ENCODE measurements around the gene IKZF1.
A peak's percentile ranks its signal among the peaks of the same experiment; 100 is the strongest.

Gene IKZF1

GRCh38 chr7:50355817-50356178 lies 51.3 kb downstream of the IKZF1 start:
- DNase-seq (ENCODE audit: low read depth): no peak

DNA sequence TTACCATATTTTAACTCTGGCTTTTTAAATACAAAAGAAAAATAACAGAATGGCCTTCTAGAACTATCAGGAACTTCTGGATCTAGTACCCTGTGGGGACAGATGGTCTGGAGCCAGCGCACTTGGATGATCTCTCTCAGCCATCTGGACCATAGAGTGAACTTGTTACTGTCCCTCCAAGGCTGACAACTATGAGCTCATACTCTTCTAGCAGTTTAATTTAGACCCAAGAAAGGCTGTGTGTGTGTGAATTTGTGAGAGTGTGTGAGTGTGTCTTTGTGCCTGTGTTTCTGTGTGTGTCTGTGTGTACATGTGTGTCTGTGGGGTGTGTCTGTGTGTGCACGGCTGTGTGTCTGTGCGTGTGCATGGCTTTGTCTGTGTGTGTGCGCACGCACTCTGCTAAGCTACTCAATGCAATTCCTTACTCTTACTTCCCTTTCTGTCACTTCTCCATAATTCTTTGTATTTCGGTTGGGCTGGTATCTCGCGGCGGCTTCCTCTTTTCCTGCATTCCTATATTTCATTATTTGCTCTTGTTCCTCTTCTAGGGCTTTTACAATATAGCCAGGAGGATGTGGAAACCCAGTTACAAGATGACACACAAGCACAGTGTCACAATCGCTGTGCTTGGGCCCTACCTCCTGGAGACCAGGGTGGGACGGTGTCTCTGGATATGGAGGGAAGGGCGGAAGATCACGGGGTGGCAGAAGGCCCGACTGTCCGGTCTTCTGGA lies 51.9 kb downstream of the IKZF1 start:
- no peak for DNase-seq (ENCODE audit: low read depth)

- no peak for DNase-seq (ENCODE audit: low read depth)
Observed at GRCh38 chr7:50356945-50357268, 52.4 kb downstream of the IKZF1 start.

- DNase-seq (ENCODE audit: low read depth): no peak
Observed at GRCh38 chr7:50357426-50357825, 52.9 kb downstream of the IKZF1 start.

GRCh38 chr7:50358041-50358705 lies 53.7 kb downstream of the IKZF1 start:
- no peak for DNase-seq (ENCODE audit: low read depth)

GRCh38 chr7:50358779-50359178 lies 54.3 kb downstream of the IKZF1 start:
- no peak for DNase-seq (ENCODE audit: low read depth)

DNA sequence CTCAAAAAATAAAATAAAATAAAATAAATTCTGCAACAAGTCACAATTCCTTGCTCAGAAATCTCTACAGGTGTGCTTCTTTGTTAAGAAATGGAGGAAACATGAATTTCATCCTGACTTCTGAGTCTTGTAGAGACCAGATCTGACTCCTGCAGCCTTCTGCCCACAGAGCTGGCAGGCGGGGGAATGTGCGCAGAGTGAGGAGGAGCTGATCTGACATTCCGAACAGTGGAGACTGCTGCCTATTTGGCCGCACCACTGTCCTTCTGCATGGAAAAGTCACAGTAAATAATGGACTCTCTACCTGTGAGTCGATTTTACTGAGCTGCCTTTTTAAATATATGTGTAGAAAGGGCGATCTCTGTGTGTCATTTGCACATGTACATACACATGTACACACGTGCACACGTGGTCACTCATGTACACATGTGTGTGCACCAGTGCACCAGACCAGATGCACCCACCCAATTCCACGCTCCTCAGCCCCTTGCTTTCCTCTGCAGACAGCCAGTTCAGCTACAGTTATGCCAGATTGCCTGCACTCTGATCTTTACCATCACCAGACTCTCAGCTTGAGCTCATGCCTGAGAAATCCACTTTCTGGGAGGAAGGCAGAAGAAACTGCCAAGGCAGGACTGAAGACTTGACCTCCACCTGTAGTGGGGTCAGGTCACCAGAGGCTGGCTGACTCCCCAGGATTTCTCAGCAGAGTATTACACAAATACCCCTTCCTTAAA lies 54.9 kb downstream of the IKZF1 start:
- DNase-seq (ENCODE audit: low read depth): no peak

DNA sequence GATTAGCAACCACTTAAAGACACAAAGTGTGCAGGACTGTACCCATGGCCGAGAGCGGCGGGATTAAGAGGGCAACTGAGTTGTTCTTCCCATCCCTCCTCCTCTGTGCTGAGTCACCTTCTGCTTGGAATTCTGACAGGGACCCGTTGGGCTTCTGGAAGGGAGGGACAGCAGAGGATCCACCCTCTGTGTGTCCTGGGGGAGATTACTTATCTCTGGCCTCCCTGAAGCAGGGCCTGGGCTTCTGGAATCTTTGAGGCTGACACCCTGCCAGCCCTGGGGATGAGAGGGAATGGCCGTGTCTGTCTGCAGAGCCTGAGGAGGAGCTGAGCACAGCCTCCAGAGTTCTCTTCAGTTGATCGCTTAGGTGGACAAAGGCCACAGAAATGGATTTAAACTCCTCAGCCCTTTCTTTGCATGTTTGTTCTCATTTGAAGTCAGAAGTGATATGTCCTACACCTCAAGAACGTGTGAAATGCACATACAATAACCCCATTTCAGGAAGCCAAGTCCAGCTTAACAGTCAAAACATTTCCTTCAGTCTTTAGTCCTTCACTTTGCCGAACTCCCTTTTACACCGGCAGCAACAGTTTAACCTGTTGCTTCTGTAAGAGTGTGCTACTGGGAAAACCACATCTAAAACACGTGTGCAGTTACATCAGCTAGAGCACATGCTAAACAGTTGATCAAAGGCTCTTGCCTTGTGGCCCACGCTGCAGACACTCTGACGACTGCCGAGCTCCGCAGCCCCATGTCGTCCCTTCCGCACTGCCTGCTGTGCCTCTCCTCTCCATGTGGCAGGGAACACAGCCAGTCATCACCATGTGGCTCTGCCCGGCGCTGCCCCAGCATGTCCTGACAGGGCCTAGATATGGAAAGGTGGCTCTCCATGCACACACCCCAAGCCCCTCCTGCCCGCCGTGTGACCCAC lies 55.7 kb downstream of the IKZF1 start:
- DNase-seq (ENCODE audit: low read depth): peak; percentile 66

DNA sequence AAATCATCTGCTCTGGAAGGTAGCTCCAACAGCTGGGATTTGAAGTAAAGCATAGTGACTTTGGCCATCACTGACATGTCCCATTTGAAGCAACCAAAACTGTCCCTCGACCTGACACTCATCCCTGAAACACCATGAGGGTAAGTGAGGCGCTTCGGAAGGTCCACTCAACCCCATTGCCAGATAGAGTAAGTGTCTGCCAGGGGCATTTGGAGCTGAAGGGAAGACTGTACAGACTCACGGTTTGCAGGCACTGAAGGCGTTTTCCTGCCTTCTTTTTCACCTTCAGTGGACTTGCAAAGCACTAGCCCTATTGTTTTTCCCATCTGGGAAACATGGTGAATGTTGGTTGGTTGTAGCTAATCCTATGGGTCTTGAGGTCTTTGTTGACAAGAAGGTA lies 57.6 kb downstream of the IKZF1 start:
- DNase-seq (ENCODE audit: low read depth): no peak

GRCh38 chr7:50362712-50363282 lies 58.3 kb downstream of the IKZF1 start:
- no peak for DNase-seq (ENCODE audit: low read depth)

GRCh38 chr7:50363327-50364060 lies 59.0 kb downstream of the IKZF1 start:
- no peak for DNase-seq (ENCODE audit: low read depth)

DNA sequence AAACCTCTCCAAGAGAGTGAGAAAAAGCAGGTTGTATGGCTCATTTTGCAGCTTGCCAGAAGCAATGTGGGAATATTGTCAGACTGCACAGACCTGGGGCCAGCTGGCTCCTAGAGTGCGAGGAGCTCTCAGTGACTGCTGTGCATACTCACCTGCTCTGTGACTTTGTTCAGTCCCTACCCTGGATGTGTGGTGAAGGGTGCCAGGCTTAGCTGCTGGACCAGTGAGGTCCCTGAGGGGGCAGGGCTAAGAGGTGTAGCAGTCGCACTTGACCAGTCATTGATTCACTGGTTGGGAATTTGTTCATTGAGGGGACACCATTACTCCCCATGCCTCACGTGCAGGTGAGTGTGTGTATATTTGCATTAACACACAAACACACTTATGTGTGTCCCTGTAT lies 60.1 kb downstream of the IKZF1 start:
- no peak for DNase-seq (ENCODE audit: low read depth)

GRCh38 chr7:50366311-50366710 lies 61.8 kb downstream of the IKZF1 start:
- no peak for DNase-seq (ENCODE audit: low read depth)

DNA sequence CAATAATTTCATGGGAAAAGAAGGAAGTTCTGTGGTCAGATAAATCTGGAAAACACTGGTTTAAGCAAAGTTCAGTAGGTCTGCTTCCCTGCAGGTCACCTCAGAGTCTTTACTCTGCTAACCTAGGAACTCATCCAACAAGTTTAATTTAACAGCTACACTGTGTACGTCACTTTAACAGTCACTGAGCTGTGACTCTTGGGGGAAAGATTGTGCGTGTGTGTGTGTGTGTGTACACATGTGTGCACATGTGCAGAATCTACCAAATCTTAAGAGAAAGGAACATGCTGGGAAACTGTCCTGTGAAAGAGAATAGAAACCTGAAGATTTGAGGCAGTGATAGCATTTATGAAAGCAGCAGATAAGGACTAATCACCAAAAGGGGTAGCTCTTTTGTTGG lies 62.6 kb downstream of the IKZF1 start:
- no peak for DNase-seq (ENCODE audit: low read depth)

- DNase-seq (ENCODE audit: low read depth): no peak
Observed at GRCh38 chr7:50367570-50367969, 63.1 kb downstream of the IKZF1 start.

GRCh38 chr7:50368366-50368765 lies 63.9 kb downstream of the IKZF1 start:
- no peak for DNase-seq (ENCODE audit: low read depth)

GRCh38 chr7:50369143-50370026 lies 64.9 kb downstream of the IKZF1 start:
- no peak for DNase-seq (ENCODE audit: low read depth)

GRCh38 chr7:50370884-50371283 lies 66.4 kb downstream of the IKZF1 start:
- DNase-seq (ENCODE audit: low read depth): no peak

DNA sequence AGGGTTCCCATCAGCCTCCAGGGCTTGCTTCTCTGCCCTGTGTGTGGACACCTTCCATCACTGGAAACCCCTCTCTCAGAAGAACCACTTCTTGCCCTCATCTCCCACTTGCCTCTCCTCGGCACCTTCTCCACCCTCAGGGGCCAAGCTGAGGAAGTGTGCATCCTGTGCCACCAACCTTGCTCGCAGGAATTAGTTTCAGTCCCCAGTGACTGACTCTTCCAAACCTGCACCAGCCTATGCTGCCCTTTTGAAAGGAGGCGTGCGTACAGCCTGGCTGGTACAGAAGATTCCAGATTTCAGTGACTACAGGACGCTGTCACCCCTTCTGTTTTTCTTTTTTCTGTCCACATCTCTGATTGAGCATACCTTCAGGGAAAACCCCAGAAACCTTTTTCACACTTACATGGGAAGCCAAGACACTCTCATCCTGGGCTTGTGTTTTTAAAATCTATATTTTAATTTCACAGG lies 67.1 kb downstream of the IKZF1 start:
- no peak for DNase-seq (ENCODE audit: low read depth)

GRCh38 chr7:50372923-50373322 lies 68.4 kb downstream of the IKZF1 start:
- DNase-seq (ENCODE audit: low read depth): no peak

Measured in activated gamma-delta T cell treated with anti-CD3 and anti-CD28 coated beads, Interleukin-2, amount 50 U/mL, for 16 hours (primary cell).